Measurements from ENCODE around the gene AMBP. TPM values are rescaled to one million over a fixed set of nuclear protein-coding genes. Genes with fewer than 3 reads are reported as not detected.

Gene AMBP
- total and polyA plus RNA-seq, 2 of the 13 experiments (the other 11 are each of a cell fraction or from before 2014, with no cell fraction given), result 1,510 to 2,580 TPM

DNA sequence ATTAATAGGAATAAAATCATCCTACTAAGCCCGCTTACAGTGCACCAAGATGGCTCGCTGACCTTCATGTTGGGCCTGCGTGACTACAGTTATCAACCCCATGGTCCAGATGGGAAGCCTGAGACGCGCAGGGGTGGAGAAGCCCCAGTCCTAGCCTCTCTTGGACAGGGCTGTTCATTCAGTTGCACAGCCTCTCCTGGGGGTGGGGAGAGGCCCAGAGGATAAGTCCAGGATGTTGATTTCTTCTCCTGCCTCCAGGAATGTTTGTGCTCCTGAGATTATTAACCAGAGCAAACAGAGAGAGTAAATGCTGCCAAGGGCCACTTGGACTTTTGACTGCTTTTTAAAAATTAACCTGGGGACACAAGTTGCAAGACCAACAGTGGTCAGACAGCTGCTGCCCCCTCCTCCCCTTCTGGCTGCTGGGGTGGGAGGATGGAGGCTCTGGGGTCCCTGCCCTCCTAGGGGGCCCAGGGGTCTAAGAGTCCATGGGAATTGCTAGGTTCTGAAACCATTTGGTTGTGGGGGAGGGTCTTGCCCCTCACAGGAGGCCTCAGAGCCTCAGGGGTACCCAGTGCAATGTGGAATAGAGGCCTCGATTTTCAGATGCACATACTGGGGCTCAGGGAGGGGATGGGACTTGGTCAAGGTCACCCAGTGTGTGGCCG is 2.8 kb upstream of the AMBP start (continued):
- peak; percentile 82; the same call in 1 of the 2 replicates for TF ChIP-seq NRL (CRISPR knock-in tag; IDR thresholded peaks at IDR 0.05; ENCODE audit: borderline replicate concordance)
- TF ChIP-seq XRCC5 (optimal IDR thresholded peaks at IDR 0.05; ENCODE audit: low read length), result peak; percentile 58
- TF ChIP-seq, protein P1, sequence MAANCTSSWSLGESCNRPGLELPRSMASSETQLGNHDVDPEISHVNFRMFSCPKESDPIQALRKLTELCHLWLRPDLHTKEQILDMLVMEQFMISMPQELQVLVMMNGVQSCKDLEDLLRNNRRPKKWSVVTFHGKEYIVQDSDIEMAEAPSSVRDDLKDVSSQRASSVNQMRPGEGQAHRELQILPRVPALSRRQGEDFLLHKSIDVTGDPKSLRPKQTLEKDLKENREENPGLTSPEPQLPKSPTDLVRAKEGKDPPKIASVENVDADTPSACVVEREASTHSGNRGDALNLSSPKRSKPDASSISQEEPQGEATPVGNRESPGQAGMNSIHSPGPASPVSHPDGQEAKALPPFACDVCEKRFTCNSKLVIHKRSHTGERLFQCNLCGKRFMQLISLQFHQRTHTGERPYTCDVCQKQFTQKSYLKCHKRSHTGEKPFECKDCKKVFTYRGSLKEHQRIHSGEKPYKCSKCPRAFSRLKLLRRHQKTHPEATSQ (CRISPR knock-in tag; IDR thresholded peaks at IDR 0.05; ENCODE audit: borderline replicate concordance), result no peak; the same call in 1 of the 2 replicates
- TF ChIP-seq SAP130 (CRISPR knock-in tag; IDR thresholded peaks at IDR 0.05; ENCODE audit: low read depth), result peak; percentile 82
- TF ChIP-seq, protein P2, sequence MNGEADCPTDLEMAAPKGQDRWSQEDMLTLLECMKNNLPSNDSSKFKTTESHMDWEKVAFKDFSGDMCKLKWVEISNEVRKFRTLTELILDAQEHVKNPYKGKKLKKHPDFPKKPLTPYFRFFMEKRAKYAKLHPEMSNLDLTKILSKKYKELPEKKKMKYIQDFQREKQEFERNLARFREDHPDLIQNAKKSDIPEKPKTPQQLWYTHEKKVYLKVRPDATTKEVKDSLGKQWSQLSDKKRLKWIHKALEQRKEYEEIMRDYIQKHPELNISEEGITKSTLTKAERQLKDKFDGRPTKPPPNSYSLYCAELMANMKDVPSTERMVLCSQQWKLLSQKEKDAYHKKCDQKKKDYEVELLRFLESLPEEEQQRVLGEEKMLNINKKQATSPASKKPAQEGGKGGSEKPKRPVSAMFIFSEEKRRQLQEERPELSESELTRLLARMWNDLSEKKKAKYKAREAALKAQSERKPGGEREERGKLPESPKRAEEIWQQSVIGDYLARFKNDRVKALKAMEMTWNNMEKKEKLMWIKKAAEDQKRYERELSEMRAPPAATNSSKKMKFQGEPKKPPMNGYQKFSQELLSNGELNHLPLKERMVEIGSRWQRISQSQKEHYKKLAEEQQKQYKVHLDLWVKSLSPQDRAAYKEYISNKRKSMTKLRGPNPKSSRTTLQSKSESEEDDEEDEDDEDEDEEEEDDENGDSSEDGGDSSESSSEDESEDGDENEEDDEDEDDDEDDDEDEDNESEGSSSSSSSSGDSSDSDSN (CRISPR knock-in tag; IDR thresholded peaks at IDR 0.05), result peak; percentile 72
- TF ChIP-seq, protein P3, sequence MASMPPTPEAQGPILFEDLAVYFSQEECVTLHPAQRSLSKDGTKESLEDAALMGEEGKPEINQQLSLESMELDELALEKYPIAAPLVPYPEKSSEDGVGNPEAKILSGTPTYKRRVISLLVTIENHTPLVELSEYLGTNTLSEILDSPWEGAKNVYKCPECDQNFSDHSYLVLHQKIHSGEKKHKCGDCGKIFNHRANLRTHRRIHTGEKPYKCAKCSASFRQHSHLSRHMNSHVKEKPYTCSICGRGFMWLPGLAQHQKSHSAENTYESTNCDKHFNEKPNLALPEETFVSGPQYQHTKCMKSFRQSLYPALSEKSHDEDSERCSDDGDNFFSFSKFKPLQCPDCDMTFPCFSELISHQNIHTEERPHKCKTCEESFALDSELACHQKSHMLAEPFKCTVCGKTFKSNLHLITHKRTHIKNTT (CRISPR knock-in tag; IDR thresholded peaks at IDR 0.05), result no peak
- TF ChIP-seq SRSF4 (IDR thresholded peaks at IDR 0.05; ENCODE audit: low read depth, low read length, poor library complexity, severe bottlenecking), result no peak
- TF ChIP-seq ZNF790 (CRISPR knock-in tag; IDR thresholded peaks at IDR 0.05; ENCODE audit: borderline replicate concordance), result no peak
- TF ChIP-seq, protein P4, sequence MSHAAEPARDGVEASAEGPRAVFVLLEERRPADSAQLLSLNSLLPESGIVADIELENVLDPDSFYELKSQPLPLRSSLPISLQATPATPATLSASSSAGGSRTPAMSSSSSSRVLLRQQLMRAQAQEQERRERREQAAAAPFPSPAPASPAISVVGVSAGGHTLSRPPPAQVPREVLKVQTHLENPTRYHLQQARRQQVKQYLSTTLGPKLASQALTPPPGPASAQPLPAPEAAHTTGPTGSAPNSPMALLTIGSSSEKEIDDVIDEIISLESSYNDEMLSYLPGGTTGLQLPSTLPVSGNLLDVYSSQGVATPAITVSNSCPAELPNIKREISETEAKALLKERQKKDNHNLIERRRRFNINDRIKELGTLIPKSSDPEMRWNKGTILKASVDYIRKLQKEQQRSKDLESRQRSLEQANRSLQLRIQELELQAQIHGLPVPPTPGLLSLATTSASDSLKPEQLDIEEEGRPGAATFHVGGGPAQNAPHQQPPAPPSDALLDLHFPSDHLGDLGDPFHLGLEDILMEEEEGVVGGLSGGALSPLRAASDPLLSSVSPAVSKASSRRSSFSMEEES (CRISPR knock-in tag; IDR thresholded peaks at IDR 0.05), result 0 out of 2 replicates have a peak, but pooled peaks have one; percentile 9
- TF ChIP-seq ZFX (CRISPR knock-in tag; IDR thresholded peaks at IDR 0.05; ENCODE audit: low read depth), result peak; percentile 86
- no peak for TF ChIP-seq ZNF737 (CRISPR knock-in tag; IDR thresholded peaks at IDR 0.05; ENCODE audit: borderline replicate concordance)
- TF ChIP-seq RCOR2 (CRISPR knock-in tag; IDR thresholded peaks at IDR 0.05), result no peak; the same call in none of the 2 replicates
- TF ChIP-seq, protein P5, sequence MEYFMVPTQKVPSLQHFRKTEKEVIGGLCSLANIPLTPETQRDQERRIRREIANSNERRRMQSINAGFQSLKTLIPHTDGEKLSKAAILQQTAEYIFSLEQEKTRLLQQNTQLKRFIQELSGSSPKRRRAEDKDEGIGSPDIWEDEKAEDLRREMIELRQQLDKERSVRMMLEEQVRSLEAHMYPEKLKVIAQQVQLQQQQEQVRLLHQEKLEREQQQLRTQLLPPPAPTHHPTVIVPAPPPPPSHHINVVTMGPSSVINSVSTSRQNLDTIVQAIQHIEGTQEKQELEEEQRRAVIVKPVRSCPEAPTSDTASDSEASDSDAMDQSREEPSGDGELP (IDR thresholded peaks at IDR 0.05; ENCODE audit: borderline replicate concordance, low read depth), result peak; percentile 94
- TF ChIP-seq MTF2 (CRISPR knock-in tag; IDR thresholded peaks at IDR 0.05; ENCODE audit: borderline replicate concordance), result no peak
- no peak for TF ChIP-seq NFIB (CRISPR knock-in tag; IDR thresholded peaks at IDR 0.05; ENCODE audit: borderline replicate concordance)
- TF ChIP-seq KLF13 (CRISPR knock-in tag; IDR thresholded peaks at IDR 0.05), result no peak
- TF ChIP-seq BRD4 (CRISPR knock-in tag; IDR thresholded peaks at IDR 0.05), result peak; percentile 27
- peak; percentile 66 for TF ChIP-seq ZNF761 (CRISPR knock-in tag; conservative IDR thresholded peaks at IDR 0.05)
- no peak for TF ChIP-seq RFX1 (IDR thresholded peaks at IDR 0.05)
- TF ChIP-seq ZNF629 (CRISPR knock-in tag; conservative IDR thresholded peaks at IDR 0.05), result peak; percentile 97
- TF ChIP-seq RAD21 (CRISPR knock-in tag; IDR thresholded peaks at IDR 0.05), result peak; percentile 13; the same call in 1 of the 2 replicates
- TF ChIP-seq, protein P6, sequence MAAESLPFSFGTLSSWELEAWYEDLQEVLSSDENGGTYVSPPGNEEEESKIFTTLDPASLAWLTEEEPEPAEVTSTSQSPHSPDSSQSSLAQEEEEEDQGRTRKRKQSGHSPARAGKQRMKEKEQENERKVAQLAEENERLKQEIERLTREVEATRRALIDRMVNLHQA (CRISPR knock-in tag; IDR thresholded peaks at IDR 0.05), result no peak
